Activated T-helper 9 cell treated with anti-CD3 and anti-CD28 coated beads, Interleukin-2, amount 50 U/mL, for 16 hours (primary cell): ENCODE results near the gene KRTAP5-6.

Experiments used
- DNase-seq: peaks from one replicate; pipeline ENCODE4 v3.0.0-alpha.2; 2020; ENCODE audit warnings: low read depth

KRTAP5-6 gene

DNA sequence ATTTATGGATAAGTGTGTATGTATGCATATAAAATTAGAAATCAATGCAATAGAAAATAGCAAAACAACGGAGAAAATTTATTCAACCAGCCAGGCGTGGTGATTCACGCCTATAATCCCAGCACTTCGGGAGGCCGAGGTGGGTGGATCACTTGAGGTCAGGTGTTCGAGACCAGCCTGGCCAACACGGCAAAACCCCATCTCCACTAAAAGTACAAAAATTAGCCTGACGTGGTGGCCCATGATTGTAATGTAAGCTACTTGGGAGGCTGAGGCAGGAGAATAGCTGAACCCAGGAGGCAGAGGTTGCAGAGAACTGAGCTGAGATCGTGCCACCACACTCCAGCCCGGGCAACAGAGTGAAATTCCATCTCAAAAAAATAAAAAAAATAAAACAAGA lies 5.5 kb downstream of the KRTAP5-6 start:
- no peak for DNase-seq

GRCh38 chr11:1703146-1703545 lies 6.2 kb downstream of the KRTAP5-6 start:
- DNase-seq = no peak

- DNase-seq = no peak
Measured at GRCh38 chr11:1705126-1706052, 8.4 kb downstream of the KRTAP5-6 start.

- DNase-seq = no peak
Measured at GRCh38 chr11:1706634-1707400, 9.8 kb downstream of the KRTAP5-6 start.

GRCh38 chr11:1707751-1708150 lies 10.8 kb downstream of the KRTAP5-6 start:
- DNase-seq = no peak

- no peak for DNase-seq
Measured at GRCh38 chr11:1708716-1709115, 11.7 kb downstream of the KRTAP5-6 start.

DNA sequence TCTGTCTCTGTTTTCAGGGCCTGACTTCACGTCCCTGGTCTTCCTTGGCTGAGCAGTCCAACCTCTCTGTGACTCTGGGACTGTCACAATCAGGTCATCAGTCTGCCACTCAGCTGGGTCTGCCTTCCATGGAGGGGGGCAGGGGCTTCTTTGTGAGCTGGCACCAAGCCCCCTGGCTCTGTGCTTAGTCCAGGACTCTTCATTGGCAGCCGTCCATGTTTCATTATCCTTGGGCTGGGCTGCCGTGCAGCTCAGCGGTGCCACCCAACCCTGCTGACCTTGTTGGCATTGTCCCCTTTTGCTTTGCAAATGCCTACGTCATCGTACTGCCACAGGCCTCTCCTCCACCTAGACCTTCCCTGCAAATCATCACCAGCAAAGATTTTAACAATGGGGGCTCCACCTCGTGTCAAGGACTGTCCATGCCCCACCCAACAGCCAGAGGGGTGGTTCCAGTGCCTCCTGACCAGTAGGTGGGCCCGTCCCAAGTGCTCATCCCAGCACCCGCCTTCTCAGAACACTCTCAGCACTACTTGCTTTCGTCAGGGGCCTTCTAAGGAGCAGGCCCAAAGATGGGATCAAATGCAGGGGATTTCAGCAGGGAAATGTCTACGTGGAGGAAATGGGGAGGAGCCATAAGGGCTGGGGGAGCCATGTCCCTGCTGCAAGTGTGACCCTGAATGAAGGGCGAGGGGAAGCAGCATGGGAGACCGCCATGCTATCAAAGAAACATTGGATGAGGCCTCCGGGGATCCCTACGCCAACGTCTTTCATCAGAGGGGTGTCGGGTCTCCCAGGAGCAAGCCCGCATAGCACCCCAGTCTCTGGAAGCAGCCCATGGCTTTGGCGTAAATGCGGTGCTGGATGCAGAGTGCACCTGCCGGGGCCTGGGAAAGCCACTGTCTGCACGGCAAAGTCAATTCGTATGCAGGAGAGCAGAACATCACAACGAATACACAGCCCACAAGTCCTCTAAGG lies 18.2 kb downstream of the KRTAP5-6 start:
- no peak for DNase-seq

DNA sequence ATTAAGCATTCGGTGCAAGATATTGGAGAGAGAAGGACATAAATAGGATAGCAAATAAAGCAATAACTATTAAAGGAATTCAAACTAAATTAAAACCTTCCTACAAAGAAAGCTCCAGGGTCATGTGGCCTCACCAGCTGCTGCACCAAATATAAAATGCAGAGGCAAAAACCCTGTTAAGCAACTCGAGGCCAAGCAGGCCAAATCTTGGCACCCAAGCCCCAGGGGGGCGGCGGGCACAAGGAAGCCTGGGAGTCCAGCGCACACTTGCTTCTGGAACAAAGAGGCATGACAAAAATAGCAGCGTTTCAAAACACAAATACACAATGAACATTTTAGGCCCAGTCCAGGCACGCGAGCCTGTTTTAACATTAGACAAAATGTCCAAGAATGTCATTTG lies 20.8 kb downstream of the KRTAP5-6 start:
- no peak for DNase-seq

DNA sequence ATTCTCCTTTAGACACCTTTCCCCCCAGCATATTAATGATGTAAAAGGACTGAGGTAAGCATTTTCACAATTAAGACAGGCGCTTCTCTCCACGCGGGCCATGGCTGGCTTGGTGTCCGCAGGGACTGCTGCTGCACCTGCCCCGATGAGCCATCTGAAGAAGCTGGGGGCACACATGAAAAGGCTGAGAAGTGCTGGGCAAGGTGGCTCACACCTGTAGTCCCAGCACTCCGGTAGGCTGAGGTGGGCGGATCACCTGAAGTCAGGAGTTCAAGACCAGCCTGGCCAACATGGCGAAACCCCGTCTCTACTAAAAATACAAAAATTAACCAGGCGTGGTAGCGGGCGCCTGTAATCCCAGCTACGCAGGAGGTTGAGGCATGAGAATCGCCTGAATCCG lies 21.3 kb downstream of the KRTAP5-6 start:
- DNase-seq = no peak

DNA sequence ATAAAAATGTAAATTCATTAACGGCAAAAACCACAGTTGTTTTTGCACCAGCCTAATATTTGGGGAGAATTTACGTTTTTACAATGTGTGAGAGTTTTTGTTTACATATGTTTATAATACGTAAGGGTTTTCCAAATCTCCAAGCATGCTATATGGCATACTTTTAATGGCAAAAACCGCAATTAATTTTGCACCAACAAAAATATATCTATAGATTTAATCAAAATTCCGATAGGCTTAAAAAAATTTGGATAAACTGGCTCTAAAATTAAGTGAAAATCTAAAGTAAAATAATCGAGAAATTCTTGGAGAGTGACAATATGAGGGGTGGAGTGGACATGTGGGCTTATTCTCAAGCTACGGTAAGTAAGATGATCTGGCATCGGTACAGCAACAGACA lies 22.8 kb downstream of the KRTAP5-6 start:
- DNase-seq = no peak

DNA sequence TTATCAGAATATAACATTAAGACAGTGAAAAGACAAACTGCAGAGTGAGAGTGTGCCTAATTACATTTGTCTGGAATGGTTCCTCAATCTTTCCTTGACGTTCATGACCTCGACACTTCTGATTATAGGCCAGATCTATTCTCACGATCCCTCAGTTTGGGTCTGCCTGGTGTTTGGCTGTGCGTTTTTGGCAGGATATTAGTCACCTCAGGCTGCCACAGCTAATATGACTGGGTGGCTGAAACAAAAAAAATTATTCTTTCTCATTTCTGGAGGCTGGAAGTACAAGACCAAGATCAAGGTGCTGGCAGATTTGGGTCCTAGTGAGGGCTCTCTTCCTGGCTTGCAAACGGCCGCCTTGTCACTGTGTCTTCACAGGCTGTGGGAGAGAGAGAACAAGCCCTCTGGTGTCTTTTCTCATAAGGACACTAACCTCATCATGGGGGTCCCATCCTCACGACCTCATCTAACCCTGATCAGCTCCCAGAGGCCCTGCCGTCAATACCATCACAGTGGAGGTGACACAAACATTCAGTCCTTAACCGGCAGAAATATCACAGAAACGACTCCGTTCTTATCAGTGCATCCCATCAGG lies 30.2 kb downstream of the KRTAP5-6 start:
- DNase-seq = no peak

GRCh38 chr11:1727861-1728260 lies 30.9 kb downstream of the KRTAP5-6 start:
- no peak for DNase-seq

- DNase-seq = no peak
Measured at GRCh38 chr11:1728301-1728700, 31.3 kb downstream of the KRTAP5-6 start.

DNA sequence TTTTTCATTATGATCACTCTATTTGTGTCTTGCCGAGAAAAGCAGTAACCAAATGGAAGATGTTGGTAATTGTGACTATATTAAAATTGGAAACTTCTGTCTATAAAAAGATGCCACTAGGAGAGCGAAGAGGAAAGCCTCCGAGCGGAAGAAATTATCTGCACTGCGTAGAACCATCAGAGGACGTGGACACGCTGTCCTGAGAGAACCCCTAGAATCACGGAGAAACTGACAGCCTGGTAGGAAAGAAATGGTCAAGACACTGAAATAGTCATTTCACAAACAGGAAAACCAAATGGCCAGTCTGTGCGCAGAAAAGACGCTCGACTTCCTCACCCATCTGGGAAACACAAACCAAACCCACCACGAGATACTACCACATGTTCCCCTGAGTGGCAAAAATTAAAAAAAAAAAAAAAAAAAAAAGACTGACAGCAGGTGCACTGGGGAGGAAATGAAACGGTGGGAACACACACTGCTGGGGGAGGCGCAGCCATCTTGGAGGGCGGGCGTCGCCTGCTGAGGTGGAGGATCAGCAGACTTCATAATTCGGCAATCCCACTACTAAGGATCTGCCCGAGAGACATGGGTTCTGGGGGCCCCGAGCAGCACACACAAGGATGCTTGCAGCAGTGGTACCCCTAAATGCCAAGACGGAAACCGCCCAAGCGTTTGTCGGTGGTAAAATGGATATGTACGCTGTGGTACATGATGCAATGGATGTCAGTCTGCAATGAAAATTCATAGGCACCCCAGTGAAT lies 32.1 kb downstream of the KRTAP5-6 start:
- no peak for DNase-seq

DNA sequence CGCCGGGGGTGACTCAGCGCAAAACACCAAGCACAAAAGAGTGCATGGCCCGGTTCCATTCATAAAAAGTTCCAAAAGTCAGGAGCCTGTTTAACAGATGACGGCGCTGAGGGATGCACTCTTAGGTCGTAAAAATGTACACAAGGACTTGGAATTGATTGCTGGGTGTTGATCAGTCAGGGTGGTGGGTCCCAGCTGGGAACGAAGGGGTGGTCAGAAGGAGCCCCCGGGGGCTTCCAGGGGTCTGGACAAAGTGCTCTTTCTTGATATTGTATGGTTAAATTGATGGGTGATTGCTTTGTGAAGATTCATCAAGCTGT lies 32.7 kb downstream of the KRTAP5-6 start:
- no peak for DNase-seq

DNA sequence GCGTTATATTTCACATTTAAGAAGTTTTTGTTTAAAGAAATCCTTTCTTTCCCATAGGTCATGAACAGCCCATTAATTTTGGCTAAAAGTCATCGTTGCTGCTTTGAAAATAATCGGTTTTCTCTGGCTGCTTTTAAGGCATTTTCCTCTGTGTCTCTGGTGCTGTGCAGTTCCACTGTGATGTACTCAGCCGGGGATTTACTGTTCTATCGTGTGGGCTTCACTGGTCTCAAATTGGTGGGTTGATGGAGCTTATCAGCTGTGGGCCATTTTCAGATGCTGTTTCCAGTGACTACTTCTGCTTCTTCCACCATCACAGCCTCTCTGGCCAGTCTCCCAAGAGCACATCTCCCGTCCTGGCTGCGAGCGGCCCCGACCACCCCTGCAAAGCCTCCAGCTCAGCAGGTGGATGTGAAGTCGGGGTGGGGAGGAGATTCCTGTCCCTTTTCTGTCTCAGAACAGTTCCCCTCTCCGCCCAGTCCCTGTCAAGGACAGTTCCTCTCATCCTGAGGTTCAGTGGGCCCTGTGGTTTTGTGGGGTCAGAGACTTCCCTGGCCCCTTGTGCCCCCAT lies 33.1 kb downstream of the KRTAP5-6 start:
- DNase-seq = no peak

GRCh38 chr11:1731451-1732059 lies 34.6 kb downstream of the KRTAP5-6 start:
- no peak for DNase-seq

- DNase-seq = no peak
Measured at GRCh38 chr11:1732418-1733008, 35.5 kb downstream of the KRTAP5-6 start.

GRCh38 chr11:1733009-1733715 lies 36.2 kb downstream of the KRTAP5-6 start:
- no peak for DNase-seq
